ENCODE results near the gene ACACA.

- TF ChIP-seq EZH2 (IDR thresholded peaks at IDR 0.05; ENCODE audit: borderline replicate concordance, insufficient read depth, low read depth, low read length, poor library complexity, severe bottlenecking) (no peak), CTCF (IDR thresholded peaks at IDR 0.05) (no peak)
Observed at GRCh38 chr17:37048811-37049210, 357.8 kb downstream of the ACACA start.

All from B cell (primary cell).